ENCODE measurements around the gene MEIG1.

GRCh38 chr10:14947268-14947667, 11.9 kb upstream of the MEIG1 start:
- no peak for TF ChIP-seq CTCF (IDR thresholded peaks at IDR 0.05)
- no peak for TF ChIP-seq POLR2A (IDR thresholded peaks at IDR 0.05)
